GM12875 (cell line): Measurements from ENCODE around the gene PIAS4.

Experiments
- H3K4me3 ChIP-seq: one replicate; pipeline ENCODE4 v1.5.1; 2011; ENCODE audit warnings: low read depth, low read length, control low read depth
- TF ChIP-seq, protein P1 (sequence below): IDR thresholded peaks from 2 replicates; pipeline ENCODE4 v1.5.1; 2011; ENCODE audit warnings: low read depth, mild to moderate bottlenecking, control low read depth, inconsistent platforms, low read length, moderate library complexity, borderline replicate concordance; ENCODE audit not compliant: insufficient read depth

Gene PIAS4, protein sequence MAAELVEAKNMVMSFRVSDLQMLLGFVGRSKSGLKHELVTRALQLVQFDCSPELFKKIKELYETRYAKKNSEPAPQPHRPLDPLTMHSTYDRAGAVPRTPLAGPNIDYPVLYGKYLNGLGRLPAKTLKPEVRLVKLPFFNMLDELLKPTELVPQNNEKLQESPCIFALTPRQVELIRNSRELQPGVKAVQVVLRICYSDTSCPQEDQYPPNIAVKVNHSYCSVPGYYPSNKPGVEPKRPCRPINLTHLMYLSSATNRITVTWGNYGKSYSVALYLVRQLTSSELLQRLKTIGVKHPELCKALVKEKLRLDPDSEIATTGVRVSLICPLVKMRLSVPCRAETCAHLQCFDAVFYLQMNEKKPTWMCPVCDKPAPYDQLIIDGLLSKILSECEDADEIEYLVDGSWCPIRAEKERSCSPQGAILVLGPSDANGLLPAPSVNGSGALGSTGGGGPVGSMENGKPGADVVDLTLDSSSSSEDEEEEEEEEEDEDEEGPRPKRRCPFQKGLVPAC

DNA sequence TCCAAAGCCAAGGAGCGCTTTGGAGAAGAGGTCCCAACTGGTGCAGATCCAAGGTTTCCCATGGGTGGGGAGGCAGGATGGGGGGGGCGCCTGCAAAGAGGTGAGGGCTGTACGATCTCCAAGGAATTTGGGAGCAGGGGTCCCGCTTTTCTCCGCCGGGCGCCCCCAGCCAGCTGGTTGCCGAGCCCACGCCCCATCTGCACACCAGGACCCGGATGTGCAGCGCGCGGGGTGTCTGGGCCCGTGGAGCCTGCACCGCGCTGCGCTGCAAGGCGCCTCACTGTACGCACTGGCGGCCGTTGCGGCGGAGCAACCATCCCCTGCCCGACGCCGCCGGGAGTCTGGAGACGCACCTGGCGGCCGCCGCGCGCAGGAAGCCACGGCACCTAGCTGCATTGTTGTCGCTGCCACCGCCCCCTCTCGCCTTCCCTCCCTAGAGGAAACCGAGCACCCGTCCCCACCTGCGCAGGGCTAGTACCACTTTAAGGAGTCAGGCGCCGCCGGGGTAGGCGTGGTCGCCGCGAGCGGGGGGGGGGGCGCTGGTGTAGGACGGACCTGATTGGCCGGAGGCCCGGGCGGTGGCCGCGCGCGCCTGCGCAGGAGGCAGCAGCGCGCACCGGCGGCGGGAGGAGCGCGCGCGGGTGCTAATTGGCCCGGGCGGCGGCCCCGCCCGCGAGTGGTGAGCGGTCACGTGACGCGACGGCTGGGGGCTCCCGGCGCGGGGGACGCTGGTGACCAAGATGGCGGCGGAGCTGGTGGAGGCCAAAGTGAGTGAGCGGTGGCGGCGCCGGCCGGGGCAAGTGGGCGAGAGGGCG is at the start of gene PIAS4:
TSS of gene PIAS4 (plus strand) at position 716 of the 815 bp plus-strand sequence. CDS start at position 741, 25 bp downstream.
- TF ChIP-seq, protein P1, sequence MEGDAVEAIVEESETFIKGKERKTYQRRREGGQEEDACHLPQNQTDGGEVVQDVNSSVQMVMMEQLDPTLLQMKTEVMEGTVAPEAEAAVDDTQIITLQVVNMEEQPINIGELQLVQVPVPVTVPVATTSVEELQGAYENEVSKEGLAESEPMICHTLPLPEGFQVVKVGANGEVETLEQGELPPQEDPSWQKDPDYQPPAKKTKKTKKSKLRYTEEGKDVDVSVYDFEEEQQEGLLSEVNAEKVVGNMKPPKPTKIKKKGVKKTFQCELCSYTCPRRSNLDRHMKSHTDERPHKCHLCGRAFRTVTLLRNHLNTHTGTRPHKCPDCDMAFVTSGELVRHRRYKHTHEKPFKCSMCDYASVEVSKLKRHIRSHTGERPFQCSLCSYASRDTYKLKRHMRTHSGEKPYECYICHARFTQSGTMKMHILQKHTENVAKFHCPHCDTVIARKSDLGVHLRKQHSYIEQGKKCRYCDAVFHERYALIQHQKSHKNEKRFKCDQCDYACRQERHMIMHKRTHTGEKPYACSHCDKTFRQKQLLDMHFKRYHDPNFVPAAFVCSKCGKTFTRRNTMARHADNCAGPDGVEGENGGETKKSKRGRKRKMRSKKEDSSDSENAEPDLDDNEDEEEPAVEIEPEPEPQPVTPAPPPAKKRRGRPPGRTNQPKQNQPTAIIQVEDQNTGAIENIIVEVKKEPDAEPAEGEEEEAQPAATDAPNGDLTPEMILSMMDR: 0 out of 2 replicates have a peak, but pooled peaks have one; percentile 7
- peak within 1 kb of the TSS; percentile 78 for H3K4me3 ChIP-seq

DNA sequence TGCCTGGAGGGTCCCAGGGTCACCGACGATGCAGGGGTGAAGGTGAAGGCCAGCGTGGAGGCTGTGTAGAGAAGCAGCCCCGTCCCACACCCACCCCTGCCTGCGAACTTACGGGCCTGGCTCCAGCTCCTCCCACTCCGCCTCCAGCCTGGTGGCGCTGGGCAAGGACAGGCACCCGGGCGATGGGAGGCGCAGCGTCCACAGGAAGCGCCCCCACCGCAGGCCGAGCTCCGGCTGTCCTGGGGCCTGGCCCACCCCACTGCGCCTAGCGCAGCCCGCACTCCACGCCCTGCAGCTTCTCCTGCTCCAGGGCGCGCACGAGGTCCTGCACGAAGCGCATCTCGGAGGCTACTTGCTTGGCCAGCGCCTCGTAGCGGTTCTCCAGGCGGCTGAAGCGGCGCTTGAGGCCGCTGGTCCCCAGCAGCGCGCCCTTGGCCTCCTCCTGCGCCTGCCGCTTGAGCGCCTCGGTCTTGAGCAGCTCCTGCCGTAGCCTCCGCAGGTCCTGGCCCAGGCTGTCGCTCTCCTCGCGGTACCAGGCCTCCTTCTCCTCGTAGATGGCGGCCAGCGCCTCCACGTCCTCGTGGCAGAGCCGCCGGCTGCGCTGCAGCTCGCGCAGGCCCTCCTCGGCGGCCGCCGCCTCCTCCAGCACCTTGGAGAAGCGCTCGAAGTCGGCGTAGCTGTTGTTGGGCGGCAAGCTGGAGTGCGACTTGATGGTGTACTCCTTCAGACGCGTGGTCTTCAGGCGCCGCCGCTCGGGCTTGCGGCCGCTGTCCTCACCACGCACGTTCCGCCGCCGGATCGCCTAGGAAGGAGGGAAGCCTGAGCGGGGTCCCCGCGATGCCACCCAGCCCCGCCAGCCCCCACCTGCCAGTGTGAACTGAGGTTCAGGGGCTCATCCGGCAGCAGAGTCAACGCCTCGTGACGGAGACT is 48.4 kb upstream of the PIAS4 start:
- TF ChIP-seq, protein P1: no peak
- no peak overlapping the region for H3K4me3 ChIP-seq

DNA sequence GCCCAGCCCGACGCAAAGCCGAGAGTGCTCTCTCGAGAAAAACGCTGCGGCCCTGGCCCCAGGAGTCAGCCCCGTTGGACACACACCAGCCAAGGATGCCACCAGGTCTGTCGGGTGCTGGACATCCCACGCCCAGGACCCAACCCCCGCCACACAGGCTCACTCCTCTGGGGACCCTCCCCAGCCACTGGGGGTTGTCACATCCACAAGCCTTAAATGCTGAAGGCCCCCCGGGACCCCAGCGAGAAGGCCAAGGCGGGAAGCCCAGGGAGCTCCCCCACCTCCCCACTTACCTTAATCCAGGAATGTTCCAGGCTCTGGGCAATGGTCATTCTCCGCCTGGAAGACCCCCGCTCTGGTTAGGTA is 47.8 kb upstream of the PIAS4 start:
- TF ChIP-seq, protein P1: no peak
- no peak overlapping the region for H3K4me3 ChIP-seq

DNA sequence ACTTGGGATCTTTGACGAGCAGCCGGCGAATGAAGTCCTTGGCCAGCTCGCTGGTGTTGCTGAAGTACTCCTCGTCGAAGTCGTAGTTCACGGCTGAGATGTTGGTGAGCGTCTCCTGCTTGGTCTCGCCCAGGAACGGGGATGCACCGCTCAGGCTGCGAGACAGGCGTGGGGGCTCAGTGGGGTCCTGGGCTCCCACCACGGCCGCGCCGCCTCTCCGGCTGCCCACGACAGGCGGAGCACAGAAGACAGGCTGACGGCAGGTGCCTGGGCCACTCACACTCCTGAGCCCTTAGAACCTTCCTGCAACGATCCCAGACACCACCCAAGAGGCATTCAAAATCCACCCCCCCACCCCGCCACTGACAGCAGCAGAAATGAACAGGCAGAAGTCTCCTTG is 46.5 kb upstream of the PIAS4 start:
- no peak overlapping the region for H3K4me3 ChIP-seq
- TF ChIP-seq, protein P1: no peak

DNA sequence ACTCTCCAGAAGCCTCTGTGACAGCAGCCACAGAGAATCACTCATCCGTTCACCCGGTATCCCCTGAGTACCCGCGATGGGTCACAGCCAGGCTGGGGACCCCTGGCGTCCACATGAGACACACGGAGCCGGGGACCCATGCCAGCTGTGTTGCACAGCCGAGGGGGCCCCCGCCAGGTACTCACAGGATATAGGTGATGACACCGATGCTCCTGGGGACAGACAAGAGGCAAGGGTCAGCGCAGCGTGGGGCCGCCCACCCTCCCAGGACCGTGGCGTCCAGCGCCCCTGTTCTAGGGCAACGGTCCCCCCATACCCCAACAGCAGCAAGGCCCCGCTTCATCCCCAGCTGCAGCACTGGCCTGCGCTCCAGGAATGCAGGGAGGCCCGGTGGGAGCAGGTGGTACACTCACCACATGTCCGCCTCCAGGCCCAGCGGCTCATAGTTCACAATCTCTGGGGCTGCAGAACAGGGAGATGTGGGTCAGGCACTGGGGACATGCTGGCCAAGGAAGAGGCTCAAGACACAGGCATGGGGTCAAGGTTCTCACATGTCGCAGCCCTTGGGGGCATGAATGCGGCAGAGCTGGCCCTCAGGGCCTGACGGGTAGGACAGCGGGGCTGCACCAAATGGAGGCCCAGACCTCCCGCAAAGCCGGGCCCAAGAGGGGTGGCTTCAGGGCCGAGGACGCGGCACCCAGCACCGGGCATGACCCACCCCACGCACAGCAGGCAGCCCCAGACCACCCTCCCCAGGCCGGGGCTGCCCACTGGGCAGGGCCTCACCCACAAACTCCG is 43.9 kb upstream of the PIAS4 start:
- no peak overlapping the region for H3K4me3 ChIP-seq
- TF ChIP-seq, protein P1: no peak
